Endothelial cell of umbilical vein (primary cell): Measurements from ENCODE around the gene TEX38. TPM values are rescaled to one million over a fixed set of nuclear protein-coding genes. Genes with fewer than 3 reads are reported as not detected.

Experiments used
- BruUV-seq: library from RNA; stranded (reverse); fragments of 400-500 nt; replicated peaks from 2 replicates; lab custom pipeline; 2021; lab: Mats Ljungman, UMichigan
- CTCF ChIA-PET: fragments of 300-600, 350-600 bp; sonication (Branson Sonifier 250); formaldehyde crosslinking; loops from one replicate; lab custom pipeline; 2021; ENCODE audit warnings: antibody characterized with exemption, inconsistent platforms; lab: Charles Lee
- POLR2A ChIA-PET: fragments of 300-600, 350-600 bp; sonication (Branson Sonifier 250); formaldehyde crosslinking; loops from one replicate; lab custom pipeline; 2021; ENCODE audit warnings: antibody characterized with exemption, inconsistent platforms; lab: Charles Lee
- DNase-seq: peaks from one replicate; pipeline ENCODE4 v3.0.0-alpha.2; 2011; ENCODE audit warnings: low read depth, low spot score
- FAIRE-seq: peaks from 2 replicates; lab custom pipeline; 2011; peaks lifted over from hg19 to GRCh38; lab: Jason Lieb, UNC
- H2AFZ ChIP-seq: 2 replicates; pipeline ENCODE4 v1.6.0; 2012; ENCODE audit warnings: low read depth, low read length, control low read depth, inconsistent platforms
- H3K27ac ChIP-seq: 2 replicates; pipeline ENCODE4 v1.5.1; 2011; ENCODE audit warnings: low read depth, mild to moderate bottlenecking, control low read depth, low read length, moderate library complexity; ENCODE audit not compliant: insufficient read depth
- H3K27me3 ChIP-seq, 2 experiments: 2 replicates each; pipeline versions ENCODE4 v1.6.0 to v1.6.1; 2011; ENCODE audit warnings: low read length in 2 of 2, mixed read lengths in 1 of 2; ENCODE audit not compliant: control insufficient read depth in 2 of 2, insufficient read depth in 2 of 2
- H3K36me3 ChIP-seq, 2 experiments: 2 replicates in 1 of 2; 3 replicates in 1 of 2; pipeline ENCODE4 v1.5.1; 2011; ENCODE audit warnings: low read length in 2 of 2, mild to moderate bottlenecking in 1 of 2, moderate library complexity in 1 of 2; ENCODE audit not compliant: control insufficient read depth in 2 of 2, insufficient read depth in 2 of 2; ENCODE audit errors: extremely low read depth in 1 of 2
- H3K4me1 ChIP-seq: 3 replicates; pipeline ENCODE4 v1.5.1; 2011; ENCODE audit warnings: mild to moderate bottlenecking, low read length; ENCODE audit not compliant: control insufficient read depth, insufficient read depth; ENCODE audit errors: extremely low read depth
- H3K4me2 ChIP-seq: 2 replicates; pipeline ENCODE4 v1.6.1; 2011; ENCODE audit warnings: low read length, control low read depth, mixed read lengths; ENCODE audit not compliant: insufficient read depth
- H3K4me3 ChIP-seq, 3 experiments: fragments of 200-600 bp in 1 of 3; sonication (generic), shearing (Covaris generic) in 1 of 3; replicated peaks in 1 of 3; 2 replicates each; pipeline ENCODE4 v1.5.1; 2011 to 2016; ENCODE audit warnings: control low read depth in 3 of 3, low read length in 3 of 3, mild to moderate bottlenecking in 2 of 3, inconsistent platforms in 1 of 3, low read depth in 1 of 3, moderate library complexity in 1 of 3; ENCODE audit not compliant: insufficient read depth in 1 of 3
- H3K79me2 ChIP-seq: 2 replicates; pipeline ENCODE4 v1.6.0; 2012; ENCODE audit warnings: low read length, inconsistent platforms; ENCODE audit not compliant: control insufficient read depth, insufficient read depth
- H3K9ac ChIP-seq: replicated peaks from 2 replicates; pipeline ENCODE3; 2011; ENCODE audit warnings: low read length, control low read depth; ENCODE audit not compliant: insufficient read depth; ENCODE audit errors: extremely low read depth
- H3K9me1 ChIP-seq: replicated peaks from 3 replicates; pipeline ENCODE4 v1.6.0; 2011; ENCODE audit warnings: mild to moderate bottlenecking, low read length; ENCODE audit not compliant: control insufficient read depth, insufficient read depth; ENCODE audit errors: extremely low read depth
- H3K9me3 ChIP-seq: replicated peaks from 2 replicates; pipeline ENCODE4 v1.5.1; 2012; ENCODE audit warnings: low read length, inconsistent platforms; ENCODE audit not compliant: control insufficient read depth, insufficient read depth
- H4K20me1 ChIP-seq: replicated peaks from 2 replicates; pipeline ENCODE3; 2011; ENCODE audit warnings: mild to moderate bottlenecking, low read length; ENCODE audit not compliant: control insufficient read depth, insufficient read depth; ENCODE audit errors: extremely low read depth
- CTCF ChIP-seq, 2 donors: IDR thresholded peaks; 1 replicate in 1 of 2; 2 replicates in 1 of 2; pipeline ENCODE4 v1.5.1; 2011; ENCODE audit warnings: low read length in 2 of 2, mild to moderate bottlenecking in 2 of 2, moderate library complexity in 2 of 2, control low read depth in 1 of 2, inconsistent platforms in 1 of 2, low read depth in 1 of 2; ENCODE audit not compliant: insufficient read depth in 1 of 2; ENCODE audit errors: extremely low read depth in 1 of 2
- EZH2 ChIP-seq: IDR thresholded peaks from 2 replicates; pipeline ENCODE4 v1.6.1; 2012; ENCODE audit warnings: borderline replicate concordance, low read depth, mild to moderate bottlenecking, moderate library complexity, low read length, inconsistent platforms; ENCODE audit not compliant: severe bottlenecking
- FOS ChIP-seq: IDR thresholded peaks from 2 replicates; pipeline ENCODE4 v1.6.1; 2011; ENCODE audit warnings: mild to moderate bottlenecking, low read length, moderate library complexity, borderline replicate concordance; ENCODE audit not compliant: insufficient read depth
- GATA2 ChIP-seq: IDR thresholded peaks from 2 replicates; pipeline ENCODE4 v1.7.0; 2011; ENCODE audit warnings: low read depth, mild to moderate bottlenecking, moderate library complexity, mixed read lengths, low read length; ENCODE audit not compliant: insufficient read length, insufficient read depth
- JUN ChIP-seq: IDR thresholded peaks from 2 replicates; pipeline ENCODE4 v1.6.1; 2011; ENCODE audit warnings: borderline replicate concordance, low read depth; ENCODE audit not compliant: insufficient read length, insufficient read depth
- MAX ChIP-seq: IDR thresholded peaks from 2 replicates; pipeline ENCODE4 v1.6.1; 2011; ENCODE audit not compliant: insufficient read depth, insufficient read length
- MYC ChIP-seq: IDR thresholded peaks from one replicate; pipeline ENCODE4 v1.6.1; 2011; ENCODE audit warnings: mild to moderate bottlenecking, low read depth, low read length
- POLR2A ChIP-seq: IDR thresholded peaks from 2 replicates; pipeline ENCODE4 v1.6.1; 2012; ENCODE audit warnings: low read depth, mild to moderate bottlenecking, control low read depth, low read length
- POLR2AphosphoS5 ChIP-seq: IDR thresholded peaks from 2 replicates; pipeline ENCODE4 v1.6.1; 2012; ENCODE audit warnings: low read depth, mild to moderate bottlenecking, control low read depth, low read length, moderate library complexity; ENCODE audit not compliant: insufficient read depth
- dilution Hi-C: fragments of 300-500 bp; cut with MboI; formaldehyde crosslinking; loops from one replicate; pipeline ENCODE4 v1.15.0; 2019; ENCODE audit warnings: low sequenced_read_pairs; ENCODE audit not compliant: extremely low pct_ligation_motif_present
- intact Hi-C: fragments of 100-400 bp; cut with micrococcal nuclease; formaldehyde crosslinking; loops from one replicate; pipeline ENCODE4 v1.10.0; 2022
- polyA plus RNA-seq, 4 experiments: library from polyadenylated mRNA; depleted of rRNA in 3 of 4; stranded (reverse) in 3 of 4; unstranded in 1 of 4; fragments of >200 nt; gene quantifications; 2 replicates each; pipeline versions ENCODE4 v1.2.1 to v1.2.3, GENCODE V29; 2011 to 2012; ENCODE audit warnings: missing spikeins in 1 of 4
- total RNA-seq: library from RNA; stranded (reverse); gene quantifications from 2 replicates; pipeline ENCODE4 v1.2.3, GENCODE V29; 2021

The TEX38 gene
- total and polyA plus RNA-seq, 2 donors (not counting 3 experiments of a cell fraction or from before 2014, with no cell fraction given), result not detected

DNA sequence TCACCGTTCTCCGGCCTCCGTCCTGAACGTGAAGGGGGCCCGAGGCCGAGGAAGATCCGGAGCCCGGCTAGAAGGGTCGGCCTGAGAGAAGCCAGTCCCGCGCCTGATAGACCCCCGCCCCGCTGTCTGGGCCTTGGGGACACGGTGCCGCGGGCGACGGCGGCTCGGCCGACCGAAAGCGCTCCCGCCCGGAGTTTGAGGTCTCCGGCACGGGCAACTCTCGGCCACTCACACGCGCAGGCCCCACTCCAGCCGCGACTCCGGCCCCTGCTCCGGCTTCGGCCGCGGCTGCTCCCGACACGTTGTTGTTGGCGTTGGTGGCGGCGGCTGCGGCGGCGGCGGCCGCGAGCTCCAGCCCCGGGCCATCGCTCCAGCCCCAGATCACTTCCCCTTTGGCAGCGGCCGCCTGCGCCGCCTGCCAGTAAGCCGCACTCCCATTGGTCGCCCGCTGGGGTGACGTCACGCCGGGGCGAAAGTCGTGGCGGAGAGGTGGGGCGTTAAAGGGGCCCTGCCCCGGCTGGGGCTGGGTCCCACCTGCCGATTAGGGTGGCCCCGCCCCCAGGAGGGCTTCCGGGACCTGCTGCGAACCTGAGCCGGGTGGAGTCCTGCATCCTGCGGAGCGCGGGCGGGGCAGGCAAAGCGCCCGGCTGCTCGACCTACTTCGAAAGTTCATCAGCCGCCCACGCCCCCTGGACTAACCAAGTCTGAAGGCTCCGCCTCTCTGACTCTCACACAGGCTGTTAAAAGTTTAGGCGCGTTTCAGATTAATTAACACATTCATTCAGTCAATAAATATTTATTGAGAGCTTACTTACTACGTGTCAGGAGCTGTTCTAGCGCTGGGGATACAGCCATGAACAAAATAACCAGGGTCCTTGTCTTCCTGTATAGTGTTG lies 47.3 kb downstream of the TEX38 start, which contains the start of gene EFCAB14:
Gene EFCAB14, minus strand, starts transcription at position 388 of the 896 bp plus-strand sequence. CDS start 1,027 bp downstream, outside the sequence.
- H3K4me1 ChIP-seq, result peaks cover 33% of the 10 kb centered on the region
- BruUV-seq, result TSS peak; percentile 46
- peak within 1 kb of the TSS; percentile 96 for H3K4me2 ChIP-seq
- no peaks in the 10 kb centered on the region for H3K9me3 ChIP-seq
- intact Hi-C loops (loop anchor here (1.0 to 10.0 kb wide), 4 partner anchors 32 to 616 kb away; partner anchors contain the start of genes ATPAF1, CMPK1 and MKNK1), dilution Hi-C loops (no loop called here)
- peak within 1 kb of the TSS; percentile 63 to 96 (median 83) for H3K4me3 ChIP-seq
- peak within 1 kb of the TSS; percentile 82 for H3K27ac ChIP-seq
- peaks cover 25% of the 10 kb centered on the region for H3K79me2 ChIP-seq
- CTCF ChIA-PET, result interaction anchor here (1.0 to 1.8 kb wide), 3 partner anchors 102 to 460 kb away, joined by 3 to 4 read pairs (median 3); partner anchors contain the start of gene MOB3C
- H3K9me1 ChIP-seq, result no peaks in the 10 kb centered on the region
- peaks cover 3 to 8% of the 10 kb centered on the region in 2 experiments for H3K36me3 ChIP-seq
- H3K9ac ChIP-seq, result peak within 1 kb of the TSS; percentile 92
- TF ChIP-seq EZH2 (no peak), POLR2AphosphoS5 (peak; percentile 67), FOS (no peak), CTCF (IDR thresholded peaks at IDR 0.05; ENCODE audit: extremely low read depth in 1 of 2, insufficient read depth in 1 of 2, low read depth in 1 of 2, low read length in 2 of 2) (no peak), MYC (no peak), GATA2 (no peak), POLR2A (peak; percentile 48), JUN (peak; percentile 16), MAX (peak; percentile 3)
- POLR2A ChIA-PET, result no interaction called here
- peaks cover 6% of the 10 kb centered on the region for H4K20me1 ChIP-seq
- peaks cover 0 to 6% of the 10 kb centered on the region in 2 experiments for H3K27me3 ChIP-seq
- peak within 1 kb of the TSS; percentile 86 for H2AFZ ChIP-seq
- peak; percentile 94 for DNase-seq
- FAIRE-seq, result peak; percentile 91
